HUES6 (cell line): Measurements from ENCODE around the gene GRB14.
A peak's percentile ranks its signal among the peaks of the same experiment; 100 is the strongest.
"Not testable (repeated sequence)": the region's sequence is repeated elsewhere in the genome, so short reads cannot be mapped to it uniquely, and the experiment has no call there.

ENCODE experiments used
- H3K27ac ChIP-seq: 2 replicates; pipeline ENCODE4 v1.7.0; 2013; ENCODE audit warnings: low read depth, mild to moderate bottlenecking, low read length, inconsistent platforms
- H3K27me3 ChIP-seq: 2 replicates; pipeline ENCODE4 v1.6.1; 2013; ENCODE audit warnings: low read length; ENCODE audit not compliant: control insufficient read depth, insufficient read depth
- H3K36me3 ChIP-seq: 2 replicates; pipeline ENCODE4 v1.6.1; 2013; ENCODE audit warnings: low read length; ENCODE audit not compliant: control insufficient read depth, insufficient read depth
- H3K4me1 ChIP-seq: 2 replicates; pipeline ENCODE4 v1.6.1; 2013; ENCODE audit warnings: low read length; ENCODE audit not compliant: control insufficient read depth, insufficient read depth
- H3K4me3 ChIP-seq: 2 replicates; pipeline ENCODE4 v1.5.1; 2013; ENCODE audit warnings: low read depth, low read length
- H3K9ac ChIP-seq: one replicate; pipeline ENCODE4 v1.6.1; 2013; ENCODE audit warnings: mild to moderate bottlenecking, low read length
- H3K9me3 ChIP-seq: 2 replicates; pipeline ENCODE4 v1.6.1; 2013; ENCODE audit warnings: low read depth, low read length; ENCODE audit not compliant: control insufficient read depth, insufficient read depth

Gene GRB14

GRCh38 chr2:164644036-164644700 is 22.9 kb upstream of the GRB14 start:
- Histone ChIP-seq H3K36me3 (no peaks in the 10 kb centered on the region), H3K9ac (no peak overlapping the region), H3K4me1 (no peaks in the 10 kb centered on the region), H3K27me3 (no peaks in the 10 kb centered on the region), H3K27ac (no peak overlapping the region), H3K9me3 (peaks cover 16% of the 10 kb centered on the region), H3K4me3 (no peak overlapping the region)

- H3K36me3 ChIP-seq: no peaks in the 10 kb centered on the region
- H3K4me1 ChIP-seq: no peaks in the 10 kb centered on the region
- H3K9ac ChIP-seq: no peak overlapping the region
- no peaks in the 10 kb centered on the region for H3K27me3 ChIP-seq
- H3K27ac ChIP-seq: no peak overlapping the region
- H3K4me3 ChIP-seq: no peak overlapping the region
- H3K9me3 ChIP-seq: peaks cover 6% of the 10 kb centered on the region; the same call in 1 of the 2 replicates
Measured at GRCh38 chr2:164642946-164643555, 21.8 kb upstream of the GRB14 start.

GRCh38 chr2:164642268-164642667 is 21.0 kb upstream of the GRB14 start:
- Histone ChIP-seq H3K27ac (no peak overlapping the region), H3K9me3 (no peaks in the 10 kb centered on the region), H3K36me3 (no peaks in the 10 kb centered on the region), H3K9ac (no peak overlapping the region), H3K27me3 (no peaks in the 10 kb centered on the region), H3K4me3 (no peak overlapping the region), H3K4me1 (no peaks in the 10 kb centered on the region)

GRCh38 chr2:164628319-164628718 is 7.0 kb upstream of the GRB14 start:
- H3K9ac ChIP-seq, H3K27me3 ChIP-seq, H3K27ac ChIP-seq, H3K36me3 ChIP-seq, H3K4me3 ChIP-seq, H3K9me3 ChIP-seq: not testable (repeated sequence)
- H3K4me1 ChIP-seq: peaks cover 12% of the 10 kb centered on the region

GRCh38 chr2:164625378-164625971 is 4.2 kb upstream of the GRB14 start:
- Histone ChIP-seq H3K27me3 (no peaks in the 10 kb centered on the region), H3K4me1 (peaks cover 28% of the 10 kb centered on the region), H3K9me3 (no peaks in the 10 kb centered on the region), H3K36me3 (no peaks in the 10 kb centered on the region), H3K9ac (no peak overlapping the region), H3K27ac (no peak overlapping the region), H3K4me3 (no peak overlapping the region)

GRCh38 chr2:164624316-164624715 is 3.0 kb upstream of the GRB14 start:
- H3K36me3 ChIP-seq: no peaks in the 10 kb centered on the region
- H3K4me3 ChIP-seq: no peak overlapping the region
- H3K27ac ChIP-seq: no peak overlapping the region
- H3K9ac ChIP-seq: no peak overlapping the region
- peaks cover 33% of the 10 kb centered on the region for H3K4me1 ChIP-seq
- H3K27me3 ChIP-seq: no peaks in the 10 kb centered on the region
- no peaks in the 10 kb centered on the region for H3K9me3 ChIP-seq

- H3K36me3 ChIP-seq: no peaks in the 10 kb centered on the region
- H3K4me1 ChIP-seq: peaks cover 33% of the 10 kb centered on the region
- H3K27ac ChIP-seq: peak overlapping the region; percentile 9; the same call in 1 of the 2 replicates
- peak overlapping the region; percentile 75 for H3K9ac ChIP-seq
- no peaks in the 10 kb centered on the region for H3K27me3 ChIP-seq
- H3K4me3 ChIP-seq: peak overlapping the region; percentile 58
- no peaks in the 10 kb centered on the region for H3K9me3 ChIP-seq
Measured at GRCh38 chr2:164622338-164623106, 1.2 kb upstream of the GRB14 start.

GRCh38 chr2:164621764-164622105 is 453 bp upstream of the GRB14 start:
- Histone ChIP-seq H3K9ac (peak overlapping the region; percentile 75), H3K27ac (peak overlapping the region; percentile 9; the same call in 1 of the 2 replicates), H3K4me3 (peak overlapping the region; percentile 58), H3K27me3 (no peaks in the 10 kb centered on the region), H3K4me1 (peaks cover 33% of the 10 kb centered on the region), H3K9me3 (no peaks in the 10 kb centered on the region), H3K36me3 (no peaks in the 10 kb centered on the region)

GRCh38 chr2:164620457-164620856 is 825 bp downstream of the GRB14 start:
- Histone ChIP-seq H3K4me3 (peak overlapping the region; percentile 58), H3K9me3 (no peaks in the 10 kb centered on the region), H3K36me3 (no peaks in the 10 kb centered on the region), H3K9ac (no peak overlapping the region), H3K27ac (no peak overlapping the region), H3K4me1 (peaks cover 33% of the 10 kb centered on the region), H3K27me3 (no peaks in the 10 kb centered on the region)

GRCh38 chr2:164617466-164617865 is 3.8 kb downstream of the GRB14 start:
- H3K27ac ChIP-seq: no peak overlapping the region
- no peak overlapping the region for H3K9ac ChIP-seq
- H3K4me1 ChIP-seq: peaks cover 12% of the 10 kb centered on the region
- H3K4me3 ChIP-seq: no peak overlapping the region
- H3K36me3 ChIP-seq: no peaks in the 10 kb centered on the region
- H3K27me3 ChIP-seq: no peaks in the 10 kb centered on the region
- H3K9me3 ChIP-seq: no peaks in the 10 kb centered on the region
